MCF 10A (cell line): ENCODE data around the gene ETS2. TPM values are rescaled to one million over a fixed set of nuclear protein-coding genes. Genes with fewer than 3 reads are reported as not detected.

Source experiments
- BruUV-seq: library from RNA; stranded (reverse); fragments of 400-500 nt; replicated peaks from 2 replicates; lab custom pipeline; 2021; lab: Mats Ljungman, UMichigan
- CTCF ChIA-PET: fragments of 300-600 bp; sonication (Branson Sonifier 250); formaldehyde crosslinking; extraction: SDS; loops from one replicate; lab custom pipeline; 2021; ENCODE audit warnings: antibody characterized with exemption, inconsistent platforms; lab: Yijun Ruan, JAX
- POLR2A ChIA-PET: fragments of 300-600, 350-650 bp; sonication (Branson Sonifier 250); formaldehyde crosslinking; extraction: SDS; loops from one replicate; lab custom pipeline; 2020; ENCODE audit warnings: antibody characterized with exemption, inconsistent platforms; lab: Yijun Ruan, JAX
- DNase-seq: peaks from one replicate; pipeline ENCODE4 v3.0.0-alpha.2; 2018; ENCODE audit not compliant: unreplicated experiment
- H3K27ac Mint-ChIP-seq: one replicate; pipeline ENCODE4 v1.8.0; 2022; ENCODE audit warnings: mild to moderate bottlenecking, low read depth, mixed read lengths; ENCODE audit not compliant: unreplicated experiment
- H3K27me3 Mint-ChIP-seq: one replicate; pipeline ENCODE4 v1.8.0; 2022; ENCODE audit warnings: mixed read lengths; ENCODE audit not compliant: insufficient read depth, unreplicated experiment
- H3K36me3 Mint-ChIP-seq: one replicate; pipeline ENCODE4 v1.8.0; 2022; ENCODE audit warnings: mild to moderate bottlenecking, moderate library complexity, mixed read lengths; ENCODE audit not compliant: insufficient read depth, unreplicated experiment
- H3K4me1 Mint-ChIP-seq: one replicate; pipeline ENCODE4 v1.8.0; 2022; ENCODE audit warnings: mixed read lengths; ENCODE audit not compliant: insufficient read depth, unreplicated experiment
- H3K4me3 Mint-ChIP-seq: one replicate; pipeline ENCODE4 v1.8.0; 2022; ENCODE audit warnings: mild to moderate bottlenecking, moderate library complexity, mixed read lengths; ENCODE audit not compliant: unreplicated experiment
- H3K9me3 Mint-ChIP-seq: one replicate; pipeline ENCODE4 v1.8.0; 2022; ENCODE audit warnings: mixed read lengths; ENCODE audit not compliant: unreplicated experiment
- intact Hi-C: fragments of 100-400 bp; cut with micrococcal nuclease; formaldehyde crosslinking; loops from 2 replicates; pipeline ENCODE4 v1.14.1; 2022
- total RNA-seq: library from RNA; stranded (reverse); gene quantifications from 2 replicates; pipeline ENCODE4 v1.2.3, GENCODE V29; 2022
- TF ChIP-seq, protein P1 (sequence below): fragments of 200-600 bp; IDR thresholded peaks from one replicate; pipeline ENCODE4 v1.8.0; 2022; ENCODE audit warnings: antibody characterized with exemption, mild to moderate bottlenecking; ENCODE audit not compliant: unreplicated experiment

ETS2 gene
- total RNA-seq, 1 experiment from 2014 or later = 109 TPM

DNA sequence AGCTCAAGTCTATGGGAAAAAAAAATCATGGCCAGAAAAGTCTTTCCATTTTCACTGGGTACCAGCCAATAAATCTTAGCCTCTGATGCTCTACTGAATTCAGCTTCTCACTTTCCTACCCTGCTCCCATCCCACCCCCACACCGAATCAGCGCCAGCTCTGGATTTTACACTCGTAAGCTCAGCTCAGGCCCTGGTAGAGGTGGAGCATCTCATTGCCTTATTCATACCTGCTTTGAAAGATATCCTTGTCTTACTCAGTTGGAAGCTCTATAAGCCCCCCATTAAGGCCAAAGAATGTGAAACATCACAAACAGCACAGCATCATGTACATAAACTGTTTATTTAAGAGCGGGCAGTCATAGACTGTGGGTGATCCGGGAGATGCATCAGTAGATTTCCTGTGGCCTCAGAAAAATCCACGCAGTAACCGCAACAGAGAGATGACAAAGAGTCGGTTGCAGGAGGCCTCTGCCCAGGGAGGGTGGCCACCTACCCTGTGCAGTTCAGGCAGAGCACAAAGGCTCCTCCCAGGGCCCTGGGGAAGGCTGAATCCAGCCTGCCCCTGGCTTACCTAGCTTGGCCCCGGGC lies 36.4 kb upstream of the ETS2 start:
- ChIA-PET POLR2A (interaction anchor here (0.6 to 8.5 kb wide), 8 partner anchors 11 to 582 kb away, joined by 3 to 110 read pairs (median 10); partner anchors contain the start of gene ETS2), CTCF (interaction anchor here (0.6 to 2.2 kb wide), 6 partner anchors 9 to 264 kb away, joined by 3 to 5 read pairs (median 4); no protein-coding TSS in a partner anchor)
- peak overlapping the region; percentile 97 for H3K27ac Mint-ChIP-seq
- DNase-seq = no peak
- BruUV-seq = TSS peak; percentile 79
- TF ChIP-seq, protein P1, sequence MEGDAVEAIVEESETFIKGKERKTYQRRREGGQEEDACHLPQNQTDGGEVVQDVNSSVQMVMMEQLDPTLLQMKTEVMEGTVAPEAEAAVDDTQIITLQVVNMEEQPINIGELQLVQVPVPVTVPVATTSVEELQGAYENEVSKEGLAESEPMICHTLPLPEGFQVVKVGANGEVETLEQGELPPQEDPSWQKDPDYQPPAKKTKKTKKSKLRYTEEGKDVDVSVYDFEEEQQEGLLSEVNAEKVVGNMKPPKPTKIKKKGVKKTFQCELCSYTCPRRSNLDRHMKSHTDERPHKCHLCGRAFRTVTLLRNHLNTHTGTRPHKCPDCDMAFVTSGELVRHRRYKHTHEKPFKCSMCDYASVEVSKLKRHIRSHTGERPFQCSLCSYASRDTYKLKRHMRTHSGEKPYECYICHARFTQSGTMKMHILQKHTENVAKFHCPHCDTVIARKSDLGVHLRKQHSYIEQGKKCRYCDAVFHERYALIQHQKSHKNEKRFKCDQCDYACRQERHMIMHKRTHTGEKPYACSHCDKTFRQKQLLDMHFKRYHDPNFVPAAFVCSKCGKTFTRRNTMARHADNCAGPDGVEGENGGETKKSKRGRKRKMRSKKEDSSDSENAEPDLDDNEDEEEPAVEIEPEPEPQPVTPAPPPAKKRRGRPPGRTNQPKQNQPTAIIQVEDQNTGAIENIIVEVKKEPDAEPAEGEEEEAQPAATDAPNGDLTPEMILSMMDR = no peak
- peaks cover 32% of the 10 kb centered on the region for H3K4me1 Mint-ChIP-seq
- no peaks in the 10 kb centered on the region for H3K36me3 Mint-ChIP-seq
- no peak overlapping the region for H3K4me3 Mint-ChIP-seq
- H3K9me3 Mint-ChIP-seq = peaks cover 5% of the 10 kb centered on the region
- intact Hi-C loops = no loop called here
- H3K27me3 Mint-ChIP-seq = no peaks in the 10 kb centered on the region

DNA sequence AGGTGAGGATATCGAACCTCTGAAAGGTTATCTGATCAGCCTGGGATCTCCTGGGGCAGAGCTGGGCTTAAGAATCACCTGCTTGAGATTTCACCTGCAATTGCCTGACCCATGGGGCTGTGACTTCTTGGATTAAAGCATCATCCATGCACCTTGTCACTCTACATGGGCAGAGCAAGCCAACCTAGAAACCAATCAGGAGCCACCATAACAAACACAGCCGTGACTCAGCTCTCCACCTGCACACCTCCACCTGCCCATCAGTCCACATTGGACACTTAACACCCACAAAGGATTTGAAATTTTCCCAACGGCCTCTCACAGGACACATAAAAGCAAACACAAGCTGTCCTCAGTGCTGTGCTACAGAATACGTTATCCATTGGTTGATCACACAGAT lies 35.1 kb upstream of the ETS2 start:
- Mint-ChIP-seq H3K36me3 (no peaks in the 10 kb centered on the region), H3K4me1 (peaks cover 36% of the 10 kb centered on the region), H3K9me3 (peaks cover 5% of the 10 kb centered on the region), H3K4me3 (no peak overlapping the region), H3K27ac (no peak overlapping the region), H3K27me3 (no peaks in the 10 kb centered on the region)
- TF ChIP-seq, protein P1 = no peak
- no TSS peak for BruUV-seq
- POLR2A ChIA-PET = interaction anchor here (0.6 to 8.5 kb wide), 11 partner anchors 10 to 137 kb away, joined by 3 to 110 read pairs (median 5); partner anchors contain the start of gene ETS2
- DNase-seq = no peak
- intact Hi-C loops = no loop called here
- CTCF ChIA-PET = interaction anchor here (0.5 to 1.7 kb wide), 3 partner anchors 16 to 61 kb away, joined by 3 to 4 read pairs (median 4); no protein-coding TSS in a partner anchor

DNA sequence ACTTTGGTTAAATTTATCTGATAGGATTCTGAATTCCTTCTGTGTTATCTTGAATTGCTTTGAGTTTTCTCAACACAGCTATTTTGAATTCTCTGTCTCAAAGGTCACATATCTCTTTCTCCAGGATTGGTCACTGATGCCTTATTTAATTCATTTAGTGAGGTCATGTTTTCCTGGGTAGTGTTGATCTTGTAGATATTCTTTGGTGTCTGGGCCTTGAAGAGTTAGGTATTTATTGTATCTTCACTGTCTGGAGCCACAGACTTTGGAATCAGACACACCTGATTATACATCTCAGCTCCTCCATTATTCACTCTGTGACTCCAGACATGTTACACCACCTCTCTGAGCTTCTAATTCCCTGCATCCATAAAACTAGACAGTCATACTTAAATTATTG lies 34.2 kb upstream of the ETS2 start:
- ChIA-PET POLR2A (interaction anchor here (0.6 to 8.5 kb wide), 6 partner anchors 15 to 136 kb away, joined by 3 to 110 read pairs (median 8); partner anchors contain the start of gene ETS2), CTCF (interaction anchor here (0.6 kb wide), 1 partner anchor 16 kb away, joined by 3 read pairs; no protein-coding TSS in a partner anchor)
- intact Hi-C loops = no loop called here
- TF ChIP-seq, protein P1 = no peak
- DNase-seq = no peak
- Mint-ChIP-seq H3K27ac (peak overlapping the region; percentile 95), H3K9me3 (no peaks in the 10 kb centered on the region), H3K27me3 (no peaks in the 10 kb centered on the region), H3K4me3 (no peak overlapping the region), H3K4me1 (peaks cover 45% of the 10 kb centered on the region), H3K36me3 (no peaks in the 10 kb centered on the region)
- no TSS peak for BruUV-seq

DNA sequence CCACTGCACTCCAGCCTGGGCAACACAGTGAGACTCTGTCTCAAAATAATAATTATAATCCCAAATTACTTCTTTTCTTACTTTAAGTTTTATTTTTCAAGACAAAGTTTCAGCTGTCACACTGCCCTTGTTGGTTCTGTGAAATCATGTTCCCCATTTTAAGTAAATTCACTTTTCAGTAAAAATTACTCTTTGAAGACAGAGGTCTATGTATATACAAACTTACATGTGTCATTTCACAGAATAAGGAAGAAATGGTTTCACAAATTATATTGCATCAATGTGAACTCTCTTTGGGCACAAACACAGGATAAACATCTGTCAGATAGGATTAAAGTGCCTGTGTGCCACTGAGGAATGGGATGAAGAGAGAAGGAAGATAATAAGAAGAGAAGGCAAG lies 33.1 kb upstream of the ETS2 start:
- DNase-seq = no peak
- CTCF ChIA-PET = interaction anchor here (0.7 to 1.2 kb wide), 2 partner anchors 17 to 31 kb away, joined by 3 to 4 read pairs; no protein-coding TSS in a partner anchor
- Mint-ChIP-seq H3K4me3 (peak overlapping the region; percentile 56), H3K9me3 (no peaks in the 10 kb centered on the region), H3K4me1 (peaks cover 40% of the 10 kb centered on the region), H3K27ac (peak overlapping the region; percentile 95), H3K36me3 (no peaks in the 10 kb centered on the region), H3K27me3 (no peaks in the 10 kb centered on the region)
- TF ChIP-seq, protein P1 = no peak
- intact Hi-C loops = loop anchor here (1.0 to 2.0 kb wide), 2 partner anchors 17 to 32 kb away; partner anchors contain the start of gene ETS2
- BruUV-seq = no TSS peak
- POLR2A ChIA-PET = interaction anchor here (0.6 to 8.5 kb wide), 13 partner anchors 10 to 361 kb away, joined by 3 to 110 read pairs (median 6); partner anchors contain the start of gene ETS2
